NCI-H82 (cell line): ENCODE measurements around the gene RANBP3.
A peak's percentile ranks its signal among the peaks of the same experiment; 100 is the strongest.

Experiments
- DNase-seq: peaks from one replicate; lab custom pipeline; 2025; lab: John Stamatoyannopoulos, UW

Gene RANBP3

DNA sequence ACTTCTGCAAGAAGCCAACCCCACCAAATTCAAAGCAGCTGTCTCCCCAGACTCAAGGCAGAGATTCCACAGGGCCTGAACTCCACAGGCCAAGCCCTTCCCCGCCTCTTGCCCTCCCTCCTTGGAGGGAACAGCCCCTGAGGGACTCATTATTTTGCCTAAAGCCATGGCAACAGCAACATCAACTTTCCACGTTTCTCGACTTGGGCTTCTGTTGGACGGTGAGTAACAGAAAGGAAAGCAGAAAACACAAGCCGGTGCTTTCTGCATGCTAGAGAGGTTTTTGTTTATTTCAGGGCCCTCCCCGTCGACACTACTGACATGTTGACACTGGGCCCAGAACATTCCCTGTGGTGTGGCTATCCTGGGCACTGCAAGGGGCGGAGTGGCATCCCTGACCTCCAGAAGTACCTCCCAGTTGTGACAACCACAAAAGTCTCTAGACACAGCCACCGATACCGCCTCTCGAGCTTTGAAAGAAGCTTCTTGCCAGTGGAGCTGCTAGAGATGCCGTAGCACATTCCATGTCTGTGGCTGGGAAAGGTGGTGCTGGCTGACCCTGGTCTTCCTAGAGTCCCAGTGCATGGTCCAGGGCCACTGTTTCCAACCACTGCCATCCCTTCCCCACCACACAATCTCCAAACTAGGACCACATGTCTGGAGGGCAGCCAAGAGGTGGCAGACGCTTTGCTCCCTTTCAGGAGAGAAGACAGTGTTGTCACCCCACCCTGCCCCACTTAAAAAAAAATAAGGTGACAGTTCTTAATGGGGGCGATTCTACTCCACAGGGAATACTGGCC is 51.1 kb downstream of the RANBP3 start:
- no peak for DNase-seq

DNA sequence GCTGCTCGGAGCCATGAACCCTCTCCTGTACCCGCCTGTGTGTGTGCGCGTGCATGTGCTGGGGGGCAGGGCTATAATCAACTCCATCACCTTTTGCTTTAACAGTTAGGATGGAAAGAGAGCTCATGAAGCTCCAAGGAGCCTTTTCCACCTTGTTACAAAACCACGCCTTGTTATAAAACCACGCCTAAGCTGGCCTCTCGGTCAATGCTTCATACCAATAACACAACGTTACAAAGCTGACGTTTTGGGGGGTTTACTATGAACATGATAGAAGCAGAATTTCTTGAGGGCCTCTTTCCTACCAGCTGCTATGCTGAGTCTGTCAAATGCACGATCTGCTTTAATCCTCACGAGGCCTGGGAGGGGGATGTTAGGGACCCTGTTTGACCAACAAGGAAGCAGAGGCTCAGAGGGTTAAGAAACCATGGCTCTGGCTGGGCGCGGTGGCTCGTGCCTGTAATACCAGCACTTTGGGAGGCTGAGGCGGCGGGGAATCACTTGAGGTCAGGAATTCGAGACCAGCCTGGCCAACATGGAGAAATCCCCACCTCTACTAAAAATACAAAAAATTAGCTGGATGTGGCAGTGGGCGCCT is 52.0 kb downstream of the RANBP3 start:
- no peak for DNase-seq

DNA sequence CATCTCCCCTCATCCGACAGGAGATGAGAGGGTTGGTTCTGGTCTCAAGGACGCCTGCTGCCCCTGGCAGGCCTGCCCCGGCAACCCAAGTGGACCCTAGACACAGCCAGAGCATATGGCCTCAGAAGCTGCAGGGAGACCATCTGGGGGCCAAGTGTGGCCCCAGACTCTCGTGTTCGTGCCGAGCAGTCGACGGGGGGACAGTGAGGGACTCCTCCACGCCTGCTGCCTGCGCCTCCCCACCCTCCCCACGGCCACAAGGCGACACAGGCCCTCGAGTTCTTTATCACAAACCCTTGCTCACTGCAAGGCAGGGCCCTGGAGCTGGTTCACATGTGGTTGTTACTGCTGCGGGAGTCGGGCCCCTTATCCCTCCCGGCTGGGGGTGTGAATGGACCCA is 54.6 kb downstream of the RANBP3 start:
- no peak for DNase-seq

DNA sequence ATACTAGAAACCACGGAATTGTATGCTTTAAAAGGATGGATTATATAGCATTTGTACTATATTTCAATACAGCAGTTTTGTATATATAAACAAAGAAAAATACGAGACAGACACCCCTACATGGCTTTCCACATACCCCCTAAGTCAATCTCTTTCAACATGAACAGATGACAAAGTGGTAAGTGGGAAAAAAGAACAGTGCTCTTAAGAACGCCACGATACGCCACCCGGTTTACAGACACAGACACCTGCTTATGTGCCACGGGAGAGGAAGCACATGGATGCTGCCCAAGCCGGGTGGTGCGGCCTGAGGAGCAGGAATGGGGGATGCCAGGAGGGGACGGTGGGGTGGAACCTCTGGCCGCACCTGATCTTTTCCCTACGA is 55.8 kb downstream of the RANBP3 start:
- DNase-seq = no peak

DNA sequence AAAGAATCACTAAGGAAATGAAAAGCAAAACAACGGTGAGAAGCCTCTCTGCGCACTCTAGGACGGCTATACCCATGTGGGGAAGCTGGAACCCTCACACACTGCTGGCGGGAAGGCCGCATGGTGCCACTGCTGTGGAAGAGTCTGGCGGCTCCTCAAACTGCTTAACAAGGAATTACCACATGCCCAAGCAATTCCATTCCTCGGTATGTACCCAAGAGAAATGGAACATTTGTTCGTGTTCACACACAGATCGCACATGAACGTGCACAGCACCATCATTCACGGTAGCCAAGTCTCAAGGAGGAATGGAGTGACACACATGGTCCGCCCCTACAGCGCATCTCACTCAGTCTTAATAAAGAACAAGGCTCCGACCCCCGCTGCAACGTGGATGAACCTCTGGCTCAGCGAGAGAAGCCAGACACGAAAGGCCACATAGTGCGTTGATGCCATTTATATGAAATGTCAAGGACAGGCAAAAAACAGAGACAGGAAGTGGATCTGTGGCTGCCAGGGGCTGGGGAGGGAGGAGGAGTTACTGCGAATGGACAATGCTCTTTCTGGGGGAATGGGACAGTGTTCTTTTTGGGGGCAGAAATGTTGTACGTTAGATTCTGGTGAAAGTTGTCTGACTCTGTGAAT is 56.3 kb downstream of the RANBP3 start:
- DNase-seq = no peak

DNA sequence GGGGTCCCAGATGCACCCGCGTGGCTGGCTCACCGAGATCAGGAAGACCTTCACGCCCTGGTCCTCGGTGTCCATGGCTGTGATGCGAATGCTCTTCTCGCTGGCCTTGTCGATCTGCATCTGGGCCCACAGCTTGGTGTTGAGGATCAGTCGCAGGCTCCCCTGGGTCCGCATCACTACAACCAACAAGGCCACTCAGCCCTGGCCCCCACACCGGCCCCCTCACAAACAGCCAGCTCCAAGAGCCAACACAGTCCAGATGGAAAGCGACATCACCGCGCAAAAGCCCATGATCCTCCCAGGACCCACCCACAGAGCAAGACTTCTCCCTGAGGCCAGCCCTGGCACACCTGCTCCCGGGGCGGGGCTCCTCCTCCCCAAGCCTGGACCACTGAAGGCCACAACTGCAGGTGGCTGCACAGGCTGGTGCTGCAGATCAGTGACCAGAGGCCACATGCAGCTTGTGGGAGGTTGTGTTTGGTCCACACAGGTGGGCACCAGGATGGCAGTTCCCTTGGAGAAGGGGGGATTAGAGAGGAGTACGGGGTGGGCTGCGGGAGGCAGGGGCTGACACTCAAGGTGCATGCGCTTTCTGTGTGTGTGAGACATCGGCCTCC is 59.4 kb downstream of the RANBP3 start:
- no peak for DNase-seq

DNA sequence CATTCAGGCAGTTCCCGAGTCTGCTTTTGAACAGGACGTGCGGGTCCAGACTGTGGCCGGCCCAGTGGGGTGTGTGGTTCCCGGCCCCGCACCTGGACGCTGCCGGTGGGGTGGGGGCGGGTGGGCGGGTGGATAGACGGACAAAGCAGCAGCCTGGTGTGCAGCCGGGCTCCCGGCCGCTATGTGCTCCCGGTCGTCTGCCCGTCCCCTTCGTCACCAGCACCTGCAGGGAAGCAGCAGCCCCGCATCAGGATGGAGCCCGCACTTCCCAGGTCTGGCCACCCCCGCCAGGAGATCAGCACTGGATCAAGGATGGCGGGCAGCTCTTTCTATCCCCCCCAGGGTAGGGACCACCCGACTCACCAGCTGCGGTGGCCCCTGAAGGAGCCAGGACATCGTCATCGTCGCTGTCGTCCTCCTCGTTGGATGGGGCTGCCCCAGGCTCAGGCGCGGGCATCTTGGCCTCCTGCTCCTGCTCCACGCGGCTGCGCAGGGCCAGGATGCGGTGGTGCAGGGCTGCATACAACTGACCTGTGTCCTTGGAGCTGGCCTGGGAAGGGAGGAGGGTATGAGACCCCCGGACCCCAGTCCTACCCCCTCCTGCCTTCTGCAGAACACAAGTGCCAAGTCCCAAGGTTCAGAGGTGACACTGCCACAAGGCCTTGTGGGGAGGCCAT is 60.4 kb downstream of the RANBP3 start:
- DNase-seq = no peak

DNA sequence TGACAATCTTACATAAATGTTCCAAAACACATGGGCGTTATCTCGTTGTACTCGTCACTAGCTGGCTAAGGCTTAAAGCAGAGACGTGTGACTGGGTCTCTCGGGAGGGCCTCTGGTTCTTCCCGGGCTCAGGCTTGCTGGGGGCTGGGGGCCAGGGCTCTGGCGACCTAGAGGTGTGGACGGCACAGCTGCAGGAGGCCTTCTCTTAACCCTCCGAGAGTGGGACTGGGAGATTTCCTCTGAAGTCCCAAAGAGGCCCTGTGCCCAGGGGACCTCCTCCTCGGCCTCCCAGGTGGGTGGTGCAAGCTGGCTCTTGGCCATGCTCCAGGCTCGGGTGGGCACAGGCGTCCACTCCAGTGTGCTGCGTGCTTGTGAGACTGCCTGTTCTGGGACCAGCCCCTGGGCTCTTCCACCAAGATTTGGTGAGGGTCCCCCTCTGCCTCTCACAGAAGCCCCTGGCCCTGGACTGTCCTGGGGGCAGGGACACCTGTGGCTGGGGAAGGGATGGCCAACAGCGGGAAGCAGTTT is 61.7 kb downstream of the RANBP3 start:
- no peak for DNase-seq

DNA sequence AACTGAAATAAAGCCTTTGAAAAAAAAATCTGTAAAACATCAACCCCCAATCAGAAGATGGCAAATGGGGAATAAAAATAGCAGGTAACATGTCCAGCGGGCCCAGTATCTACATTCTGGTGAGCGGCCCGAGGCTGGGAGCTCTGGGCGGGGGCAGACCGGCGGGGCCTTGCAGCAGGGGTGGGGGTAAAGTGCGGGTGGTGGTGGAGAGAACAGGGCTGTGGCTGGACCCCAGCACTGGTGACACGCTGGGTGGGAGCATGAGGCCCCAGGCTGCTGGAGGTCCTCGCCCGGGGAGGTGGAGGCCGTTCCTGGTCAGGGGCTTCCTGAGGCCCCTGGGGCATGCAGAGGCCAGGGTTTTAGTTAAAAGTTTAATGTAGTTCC is 62.2 kb downstream of the RANBP3 start:
- no peak for DNase-seq

DNA sequence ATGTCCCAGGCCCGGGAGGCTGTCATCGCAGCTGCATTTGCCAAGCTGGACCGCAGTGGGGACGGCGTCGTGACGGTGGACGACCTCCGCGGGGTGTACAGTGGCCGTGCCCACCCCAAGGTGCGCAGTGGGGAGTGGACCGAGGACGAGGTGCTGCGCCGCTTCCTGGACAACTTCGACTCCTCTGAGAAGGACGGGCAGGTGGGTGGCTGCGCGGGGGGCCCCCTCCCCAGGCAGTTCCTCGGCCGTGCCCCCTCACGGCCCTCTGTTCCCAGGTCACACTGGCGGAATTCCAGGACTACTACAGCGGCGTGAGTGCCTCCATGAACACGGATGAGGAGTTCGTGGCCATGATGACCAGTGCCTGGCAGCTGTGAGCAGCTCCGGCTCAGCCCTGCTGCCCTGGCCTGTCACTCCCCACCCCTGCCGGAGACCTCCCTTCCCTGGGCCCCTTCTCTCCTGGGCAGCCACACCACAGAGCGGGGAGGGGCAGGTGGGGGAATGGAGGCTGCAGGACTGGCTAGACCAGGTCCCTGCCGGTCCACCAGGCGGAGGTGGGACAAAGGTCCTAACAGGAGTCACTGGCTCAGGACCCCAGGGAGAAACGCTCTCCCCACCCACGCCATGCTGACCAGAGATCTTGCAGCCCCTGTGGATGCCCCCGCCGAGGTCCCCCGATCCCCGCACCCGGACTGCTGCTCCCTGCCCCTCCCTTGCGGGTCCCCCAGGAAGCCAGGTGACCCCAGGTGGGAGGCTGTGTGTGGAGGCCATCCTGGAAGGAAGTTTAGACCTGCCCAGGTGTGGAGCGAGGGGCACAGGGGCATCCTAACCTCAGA is 62.8 kb downstream of the RANBP3 start:
- DNase-seq = no peak

DNA sequence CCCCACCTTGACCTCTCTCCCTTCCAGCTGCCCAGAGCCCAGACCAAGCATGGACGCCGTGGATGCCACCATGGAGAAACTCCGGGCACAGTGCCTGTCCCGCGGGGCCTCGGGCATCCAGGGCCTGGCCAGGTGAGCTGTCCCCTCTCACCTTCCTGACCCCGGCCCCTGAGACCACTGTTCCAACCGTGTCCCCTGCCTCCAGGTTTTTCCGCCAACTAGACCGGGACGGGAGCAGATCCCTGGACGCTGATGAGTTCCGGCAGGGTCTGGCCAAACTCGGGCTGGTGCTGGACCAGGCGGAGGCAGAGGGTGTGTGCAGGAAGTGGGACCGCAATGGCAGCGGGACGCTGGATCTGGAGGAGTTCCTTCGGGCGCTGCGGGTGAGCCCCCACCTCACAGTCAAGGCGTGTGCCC is 63.6 kb downstream of the RANBP3 start:
- DNase-seq = no peak

DNA sequence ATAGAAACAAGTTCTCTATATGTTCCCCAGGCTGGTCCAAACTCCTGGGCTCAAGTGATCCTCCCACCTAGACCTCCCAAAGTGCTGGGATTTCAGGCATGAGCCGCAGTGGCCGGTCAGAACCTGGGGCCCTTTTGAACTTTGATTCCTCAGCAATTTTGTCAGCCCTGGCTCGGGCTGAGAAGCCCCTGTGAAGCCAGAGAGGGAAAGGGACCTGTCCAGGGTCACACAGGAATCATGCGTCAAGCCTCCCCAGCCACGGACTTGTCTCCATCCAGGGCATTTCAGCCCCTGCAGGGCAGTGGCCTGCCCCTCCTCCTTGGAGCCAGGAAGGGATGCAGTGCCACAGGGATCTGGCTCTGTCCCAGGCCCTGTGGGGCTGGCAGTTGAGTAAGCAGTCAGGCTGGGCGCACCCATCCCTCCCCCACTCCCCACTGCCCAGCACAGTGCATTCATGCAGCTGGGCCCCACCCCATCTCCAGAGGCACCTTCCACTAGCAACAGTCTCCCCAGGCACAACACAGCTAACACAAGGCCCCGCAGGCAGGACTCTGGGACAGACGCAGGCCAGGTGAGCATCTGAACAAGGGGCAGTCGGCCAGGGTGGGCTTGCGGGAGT is 64.1 kb downstream of the RANBP3 start, which contains the start of gene CAPS:
Gene CAPS (plus strand): TSS at position 516 of the 619 bp plus-strand sequence. CDS start 153 bp downstream, outside the sequence.
- no peak for DNase-seq

DNA sequence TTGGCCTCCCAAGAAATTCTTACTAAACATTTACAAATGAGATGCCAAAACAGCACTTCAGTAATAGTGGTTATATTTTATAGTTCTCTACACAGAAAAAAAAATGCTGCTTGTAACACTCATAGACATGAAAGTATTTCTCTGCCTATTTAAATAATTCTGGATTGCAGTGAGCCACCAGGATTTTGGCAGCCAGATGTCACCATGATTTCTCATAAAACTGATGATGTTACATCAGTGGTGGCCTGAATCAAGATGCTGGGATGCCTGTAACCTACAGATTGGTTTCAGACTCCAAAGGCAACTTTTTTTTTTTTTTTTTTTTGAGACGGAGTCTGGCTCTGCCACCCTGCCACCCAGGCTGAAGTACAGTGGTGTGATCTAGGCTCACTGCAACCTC is 66.6 kb downstream of the RANBP3 start:
- no peak for DNase-seq

DNA sequence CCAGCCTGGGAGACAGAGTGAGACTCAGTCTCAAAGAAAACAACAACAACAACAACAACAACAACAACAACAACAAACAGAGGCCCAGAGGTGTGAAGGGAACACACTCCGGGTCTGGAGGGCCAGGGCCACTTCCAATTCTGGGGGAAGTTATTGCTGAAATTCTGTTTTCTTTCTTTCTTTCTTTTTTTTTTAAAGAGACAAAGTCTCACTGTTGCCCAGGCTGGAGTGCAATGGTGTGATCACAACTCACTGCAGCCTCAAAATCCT is 67.4 kb downstream of the RANBP3 start:
- no peak for DNase-seq

DNA sequence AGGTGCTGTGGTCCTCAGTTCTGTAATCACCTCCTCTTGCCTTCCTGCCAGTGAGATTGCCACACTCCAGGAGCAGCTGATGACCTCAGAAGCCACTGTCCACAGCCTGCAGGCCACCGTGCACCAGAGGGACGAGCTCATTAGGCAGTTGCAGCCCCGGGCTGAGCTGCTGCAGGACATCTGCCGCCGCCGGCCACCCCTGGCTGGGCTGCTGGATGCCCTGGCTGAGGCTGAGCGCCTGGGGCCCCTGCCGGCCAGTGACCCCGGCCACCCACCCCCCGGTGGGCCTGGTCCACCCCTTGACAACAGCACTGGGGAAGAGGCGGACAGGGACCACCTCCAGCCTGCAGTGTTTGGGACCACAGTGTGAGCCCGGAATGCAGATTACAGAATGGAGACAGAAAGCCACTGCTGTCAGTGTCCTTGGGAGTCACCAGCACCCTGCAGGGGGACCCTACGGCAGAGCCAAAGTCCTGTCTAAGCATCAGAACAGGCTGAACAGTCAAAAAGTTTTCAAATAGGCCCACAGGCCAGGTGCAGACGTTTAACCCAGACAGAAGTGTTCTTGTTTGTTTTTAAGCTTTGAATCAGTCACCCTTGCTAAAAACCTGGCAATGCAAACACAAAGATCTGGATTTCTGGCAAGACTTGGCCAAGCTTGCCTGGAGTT is 69.0 kb downstream of the RANBP3 start:
- no peak for DNase-seq

DNA sequence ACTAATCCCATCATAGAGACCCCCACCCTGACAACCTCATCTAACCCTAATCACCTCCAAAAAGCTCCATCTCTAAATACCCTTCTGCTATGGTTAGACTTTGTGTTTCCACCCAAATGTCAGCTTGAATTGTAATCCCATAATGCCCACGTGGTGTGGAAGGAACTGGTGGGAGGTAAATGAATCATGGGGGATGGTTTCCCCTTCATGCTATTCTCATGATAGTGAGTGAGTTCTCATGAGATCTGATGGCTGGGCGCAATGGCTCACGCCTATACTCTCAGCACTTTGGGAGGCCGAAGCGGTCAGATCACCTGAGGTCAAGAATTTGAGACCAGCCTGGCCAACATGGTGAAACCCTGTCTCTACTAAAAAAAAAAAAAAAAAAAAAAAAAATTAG is 70.7 kb downstream of the RANBP3 start:
- peak; percentile 70 for DNase-seq

DNA sequence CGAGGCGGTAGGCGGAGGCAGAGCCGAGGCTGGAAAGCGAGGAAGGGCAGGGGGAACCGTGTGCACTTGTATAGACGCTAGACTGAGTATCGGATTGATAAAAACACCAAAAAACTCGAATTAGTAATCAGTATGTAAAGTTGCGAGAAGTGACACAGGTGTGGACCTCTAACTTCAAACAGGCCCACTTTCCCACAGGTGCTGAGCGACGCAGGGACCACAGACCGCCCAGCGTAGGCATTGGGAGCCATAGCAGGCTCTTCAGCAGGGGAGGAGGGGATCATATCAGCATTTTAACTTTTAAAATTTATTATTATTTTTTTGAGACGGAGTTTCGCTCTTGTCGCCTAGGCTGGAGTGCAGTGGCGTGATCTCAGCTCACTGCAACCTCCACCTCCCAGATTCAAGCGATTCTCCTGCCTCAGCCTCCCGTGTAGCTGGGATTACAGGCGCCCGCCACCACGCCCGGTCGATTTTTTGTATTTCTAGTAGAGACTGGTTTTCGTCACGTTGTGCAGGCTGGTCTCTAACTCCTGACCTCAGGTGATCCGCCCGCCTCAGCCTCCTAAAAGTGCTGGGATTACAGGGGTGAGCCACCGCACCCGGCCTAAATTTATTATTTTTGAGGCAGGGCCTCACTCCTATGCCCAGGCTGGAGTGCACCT is 72.7 kb downstream of the RANBP3 start:
- DNase-seq = no peak

DNA sequence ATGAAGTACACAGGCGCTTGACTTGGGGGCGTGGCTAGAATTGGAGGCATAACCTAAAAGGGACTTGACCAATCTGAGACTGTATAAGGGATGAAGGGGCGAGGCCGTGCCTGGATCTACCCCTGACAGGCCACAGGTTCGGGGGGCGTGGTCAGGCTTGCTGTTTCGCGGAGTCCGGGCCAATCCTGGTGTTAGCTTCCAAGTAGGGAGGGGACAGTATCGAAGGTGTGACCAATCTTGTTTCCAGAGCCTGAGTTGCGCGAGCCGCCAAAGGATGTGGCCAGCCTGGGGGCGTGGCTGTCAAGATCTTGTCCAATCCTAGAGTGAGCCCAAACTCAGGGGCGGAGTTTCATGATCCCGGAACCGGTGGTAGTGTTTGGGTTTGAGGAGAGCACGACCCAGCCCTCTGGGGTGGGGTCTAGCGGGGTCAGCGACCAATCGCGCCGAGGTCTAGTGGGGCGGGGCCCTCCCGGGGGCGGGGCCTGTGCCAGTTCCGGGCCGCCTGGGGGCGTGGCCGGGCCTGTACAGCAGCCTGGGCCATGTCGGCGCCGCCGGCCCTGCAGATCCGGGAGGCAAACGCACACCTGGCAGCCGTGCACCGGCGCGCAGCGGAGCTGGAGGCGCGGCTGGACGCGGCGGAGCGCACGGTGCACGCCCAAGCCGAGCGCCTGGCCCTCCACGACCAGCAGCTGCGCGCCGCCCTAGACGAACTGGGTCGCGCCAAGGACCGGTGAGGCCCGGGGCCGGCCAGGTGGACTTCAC is 73.4 kb downstream of the RANBP3 start, which contains the start of gene VMAC:
Gene VMAC (plus strand): TSS at position 521 of the 762 bp plus-strand sequence. CDS start 19 bp downstream, at position 540.
- DNase-seq = peak; percentile 100
